Measurements from ENCODE around the gene PCDHB8.

DNA sequence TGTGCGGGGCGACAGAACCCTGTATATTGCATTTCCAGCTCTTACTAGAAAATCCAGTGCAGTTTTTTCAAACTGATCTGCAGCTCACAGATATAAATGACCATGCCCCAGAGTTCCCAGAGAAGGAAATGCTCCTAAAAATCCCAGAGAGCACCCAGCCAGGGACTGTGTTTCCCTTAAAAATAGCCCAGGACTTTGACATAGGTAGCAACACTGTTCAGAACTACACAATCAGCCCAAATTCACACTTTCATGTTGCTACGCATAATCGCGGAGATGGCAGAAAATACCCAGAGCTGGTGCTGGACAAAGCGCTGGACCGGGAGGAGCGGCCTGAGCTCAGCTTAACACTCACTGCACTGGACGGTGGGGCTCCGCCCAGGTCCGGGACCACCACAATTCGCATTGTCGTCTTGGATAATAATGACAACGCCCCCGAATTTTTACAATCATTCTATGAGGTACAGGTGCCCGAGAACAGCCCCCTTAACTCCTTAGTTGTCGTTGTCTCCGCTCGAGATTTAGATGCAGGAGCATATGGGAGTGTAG is 41.8 kb upstream of the PCDHB8 start:
- TF ChIP-seq, protein P1, sequence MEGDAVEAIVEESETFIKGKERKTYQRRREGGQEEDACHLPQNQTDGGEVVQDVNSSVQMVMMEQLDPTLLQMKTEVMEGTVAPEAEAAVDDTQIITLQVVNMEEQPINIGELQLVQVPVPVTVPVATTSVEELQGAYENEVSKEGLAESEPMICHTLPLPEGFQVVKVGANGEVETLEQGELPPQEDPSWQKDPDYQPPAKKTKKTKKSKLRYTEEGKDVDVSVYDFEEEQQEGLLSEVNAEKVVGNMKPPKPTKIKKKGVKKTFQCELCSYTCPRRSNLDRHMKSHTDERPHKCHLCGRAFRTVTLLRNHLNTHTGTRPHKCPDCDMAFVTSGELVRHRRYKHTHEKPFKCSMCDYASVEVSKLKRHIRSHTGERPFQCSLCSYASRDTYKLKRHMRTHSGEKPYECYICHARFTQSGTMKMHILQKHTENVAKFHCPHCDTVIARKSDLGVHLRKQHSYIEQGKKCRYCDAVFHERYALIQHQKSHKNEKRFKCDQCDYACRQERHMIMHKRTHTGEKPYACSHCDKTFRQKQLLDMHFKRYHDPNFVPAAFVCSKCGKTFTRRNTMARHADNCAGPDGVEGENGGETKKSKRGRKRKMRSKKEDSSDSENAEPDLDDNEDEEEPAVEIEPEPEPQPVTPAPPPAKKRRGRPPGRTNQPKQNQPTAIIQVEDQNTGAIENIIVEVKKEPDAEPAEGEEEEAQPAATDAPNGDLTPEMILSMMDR (IDR thresholded peaks at IDR 0.05), result no peak
- no peak for TF ChIP-seq ZFX (IDR thresholded peaks at IDR 0.05; ENCODE audit: borderline replicate concordance)
